ENCODE data around the gene TUBA4A.

DNA sequence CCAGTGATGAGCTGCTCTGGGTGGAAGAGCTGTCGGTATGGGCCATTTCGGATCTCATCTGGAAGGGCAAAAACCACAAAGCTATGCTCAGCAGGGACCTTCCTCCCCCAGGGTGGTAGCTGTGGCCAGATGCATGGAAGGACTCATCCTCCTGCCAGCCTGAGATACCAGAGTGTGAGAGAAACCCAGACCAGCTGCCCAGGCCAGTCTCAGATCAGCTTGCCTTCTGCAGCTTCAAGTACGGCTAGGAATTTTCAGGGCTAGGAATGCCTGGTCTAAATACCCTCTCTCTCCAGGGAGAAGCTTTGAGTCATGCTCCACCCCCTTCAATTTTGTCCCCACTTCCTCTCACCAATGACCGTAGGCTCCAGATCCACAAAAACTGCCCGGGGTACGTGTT is 2.1 kb downstream of the TUBA4A start:
- TF ChIP-seq, protein P1, sequence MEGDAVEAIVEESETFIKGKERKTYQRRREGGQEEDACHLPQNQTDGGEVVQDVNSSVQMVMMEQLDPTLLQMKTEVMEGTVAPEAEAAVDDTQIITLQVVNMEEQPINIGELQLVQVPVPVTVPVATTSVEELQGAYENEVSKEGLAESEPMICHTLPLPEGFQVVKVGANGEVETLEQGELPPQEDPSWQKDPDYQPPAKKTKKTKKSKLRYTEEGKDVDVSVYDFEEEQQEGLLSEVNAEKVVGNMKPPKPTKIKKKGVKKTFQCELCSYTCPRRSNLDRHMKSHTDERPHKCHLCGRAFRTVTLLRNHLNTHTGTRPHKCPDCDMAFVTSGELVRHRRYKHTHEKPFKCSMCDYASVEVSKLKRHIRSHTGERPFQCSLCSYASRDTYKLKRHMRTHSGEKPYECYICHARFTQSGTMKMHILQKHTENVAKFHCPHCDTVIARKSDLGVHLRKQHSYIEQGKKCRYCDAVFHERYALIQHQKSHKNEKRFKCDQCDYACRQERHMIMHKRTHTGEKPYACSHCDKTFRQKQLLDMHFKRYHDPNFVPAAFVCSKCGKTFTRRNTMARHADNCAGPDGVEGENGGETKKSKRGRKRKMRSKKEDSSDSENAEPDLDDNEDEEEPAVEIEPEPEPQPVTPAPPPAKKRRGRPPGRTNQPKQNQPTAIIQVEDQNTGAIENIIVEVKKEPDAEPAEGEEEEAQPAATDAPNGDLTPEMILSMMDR (IDR thresholded peaks at IDR 0.05) = no peak
- no peak for TF ChIP-seq ZFX (IDR thresholded peaks at IDR 0.05; ENCODE audit: borderline replicate concordance)
